GM20000 (cell line): ENCODE results near the gene GAPDHS.

Experiments used
- DNase-seq: peaks from one replicate; pipeline ENCODE4 v3.0.0; 2012; ENCODE audit warnings: low spot score
- CTCF ChIP-seq: IDR thresholded peaks from 2 replicates; pipeline ENCODE4 v1.5.1; 2012; ENCODE audit warnings: mild to moderate bottlenecking, control low read depth; ENCODE audit errors: extremely low read depth, missing control alignments

The GAPDHS gene

GRCh38 chr19:35533201-35533821 lies at the start of gene GAPDHS:
Gene GAPDHS (plus strand): TSS chr19:35533456. CDS start chr19:35533528, 72 bp downstream.
- no peak for TF ChIP-seq CTCF
- DNase-seq, result no peak

- DNase-seq, result peak; percentile 82
- no peak for TF ChIP-seq CTCF
These were observed 48.8 kb upstream of the GAPDHS start for GRCh38 chr19:35484252-35485036.

GRCh38 chr19:35486268-35486708 lies 47.0 kb upstream of the GAPDHS start:
- no peak for DNase-seq
- TF ChIP-seq CTCF, result no peak

- TF ChIP-seq CTCF, result no peak
- no peak for DNase-seq
These were observed 45.5 kb upstream of the GAPDHS start for GRCh38 chr19:35487656-35488182.

GRCh38 chr19:35488677-35489076 lies 44.6 kb upstream of the GAPDHS start:
- no peak for DNase-seq
- TF ChIP-seq CTCF, result no peak

- no peak for TF ChIP-seq CTCF
- DNase-seq, result no peak
These were observed 42.9 kb upstream of the GAPDHS start, which contains the start of gene KRTDAP for GRCh38 chr19:35490364-35490763. Gene KRTDAP (minus strand): TSS chr19:35490464. CDS start chr19:35490442, 22 bp downstream.

GRCh38 chr19:35491836-35492360 lies 41.4 kb upstream of the GAPDHS start:
- no peak for DNase-seq
- TF ChIP-seq CTCF, result no peak
